Activated gamma-delta T cell treated with anti-CD3 and anti-CD28 coated beads, Interleukin-2, amount 50 U/mL, for 16 hours (primary cell): ENCODE data around the gene BIVM.

Source experiments
- DNase-seq: peaks from one replicate; pipeline ENCODE4 v3.0.0-alpha.2; 2020; ENCODE audit warnings: low read depth

BIVM gene

DNA sequence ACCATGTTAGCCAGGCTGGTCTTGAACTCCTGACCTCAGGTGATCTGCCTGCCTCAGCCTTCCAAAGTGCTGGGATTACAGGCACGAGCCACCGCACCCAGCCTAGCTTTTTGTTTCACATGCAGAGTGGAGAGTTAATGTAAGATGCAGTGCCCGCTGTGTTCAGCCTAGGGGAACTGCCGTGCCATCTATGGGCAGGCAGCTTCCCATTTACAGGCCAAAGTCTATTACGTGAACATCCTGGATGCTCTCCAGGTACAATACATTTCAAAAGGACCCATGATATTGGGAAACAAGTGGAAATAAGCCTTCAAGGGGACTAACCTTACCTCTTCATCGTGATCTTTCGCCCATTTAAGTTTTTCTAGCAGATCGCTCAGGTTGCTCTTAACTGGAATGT lies 10.2 kb upstream of the BIVM start:
- no peak for DNase-seq

GRCh38 chr13:102792396-102792795 lies 6.5 kb upstream of the BIVM start:
- DNase-seq = no peak

DNA sequence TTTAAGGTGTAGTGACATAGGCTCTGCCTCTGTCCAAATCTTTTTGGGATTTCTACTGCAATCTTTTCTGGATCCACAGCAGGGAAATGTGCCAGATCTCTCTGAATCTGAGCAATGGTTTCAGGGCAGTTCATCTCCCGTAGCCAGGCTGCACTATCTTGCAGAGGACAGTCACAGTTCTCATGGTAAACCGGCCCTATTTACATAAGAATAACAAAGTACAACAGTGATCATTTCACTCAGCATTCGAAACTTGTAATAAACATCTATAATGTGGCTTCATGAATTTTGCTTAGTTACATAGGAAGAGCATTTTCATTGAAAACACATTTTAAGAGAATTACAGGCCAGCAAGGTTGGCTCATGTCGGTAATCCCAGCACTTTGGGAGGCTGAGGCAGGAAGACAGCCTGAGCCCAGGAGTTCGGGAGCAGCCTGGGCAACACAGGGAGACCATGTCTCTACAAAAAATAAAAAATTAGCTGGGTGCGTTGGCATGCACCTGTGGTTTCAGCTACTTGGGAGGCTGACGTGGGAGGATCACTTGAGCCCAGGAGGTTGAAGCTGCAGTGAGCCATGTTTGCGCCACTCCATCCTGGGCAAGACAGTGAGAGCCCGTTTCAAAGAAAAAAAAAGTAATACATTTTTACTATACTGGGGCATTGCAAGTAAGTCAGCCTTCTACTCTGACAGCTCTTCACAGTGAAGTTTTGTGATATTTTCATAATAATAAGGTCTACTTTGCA lies 5.1 kb upstream of the BIVM start:
- no peak for DNase-seq

DNA sequence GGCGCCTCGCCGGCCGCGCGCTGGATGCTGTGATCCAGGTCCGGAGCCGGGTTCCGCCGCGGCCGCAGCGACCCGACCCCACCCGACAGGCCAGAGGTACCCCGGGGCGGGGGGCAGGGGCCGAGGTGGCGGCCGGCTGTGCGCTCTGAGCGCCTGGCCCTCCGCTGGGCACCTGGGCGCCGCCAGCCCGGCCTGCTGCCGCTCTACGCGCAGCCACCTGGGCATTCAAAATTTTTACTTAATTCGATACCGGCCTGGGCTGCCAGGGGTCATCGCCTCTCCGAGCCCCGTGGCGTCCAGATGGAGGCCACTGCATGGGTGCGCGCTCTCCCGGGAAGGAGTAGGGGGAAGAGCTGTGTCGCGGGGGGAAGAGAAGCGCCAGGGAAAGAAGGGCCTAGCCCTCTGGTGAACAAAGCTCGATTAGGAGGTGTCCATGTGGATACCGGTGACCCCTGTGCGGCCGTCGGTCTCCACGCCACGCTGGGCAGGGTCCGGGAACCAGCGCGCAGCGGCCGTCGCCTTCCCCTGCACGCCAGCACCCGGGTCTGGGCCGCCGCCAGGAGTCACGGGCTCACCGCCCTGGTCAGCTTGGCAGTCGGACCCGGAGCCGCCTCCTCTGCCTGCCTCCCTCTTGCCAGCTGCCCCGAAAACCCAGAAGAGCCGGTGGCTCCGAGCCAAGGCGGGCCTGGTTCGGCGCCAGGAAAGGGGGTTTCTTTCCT lies 666 bp downstream of the BIVM start:
- no peak for DNase-seq

DNA sequence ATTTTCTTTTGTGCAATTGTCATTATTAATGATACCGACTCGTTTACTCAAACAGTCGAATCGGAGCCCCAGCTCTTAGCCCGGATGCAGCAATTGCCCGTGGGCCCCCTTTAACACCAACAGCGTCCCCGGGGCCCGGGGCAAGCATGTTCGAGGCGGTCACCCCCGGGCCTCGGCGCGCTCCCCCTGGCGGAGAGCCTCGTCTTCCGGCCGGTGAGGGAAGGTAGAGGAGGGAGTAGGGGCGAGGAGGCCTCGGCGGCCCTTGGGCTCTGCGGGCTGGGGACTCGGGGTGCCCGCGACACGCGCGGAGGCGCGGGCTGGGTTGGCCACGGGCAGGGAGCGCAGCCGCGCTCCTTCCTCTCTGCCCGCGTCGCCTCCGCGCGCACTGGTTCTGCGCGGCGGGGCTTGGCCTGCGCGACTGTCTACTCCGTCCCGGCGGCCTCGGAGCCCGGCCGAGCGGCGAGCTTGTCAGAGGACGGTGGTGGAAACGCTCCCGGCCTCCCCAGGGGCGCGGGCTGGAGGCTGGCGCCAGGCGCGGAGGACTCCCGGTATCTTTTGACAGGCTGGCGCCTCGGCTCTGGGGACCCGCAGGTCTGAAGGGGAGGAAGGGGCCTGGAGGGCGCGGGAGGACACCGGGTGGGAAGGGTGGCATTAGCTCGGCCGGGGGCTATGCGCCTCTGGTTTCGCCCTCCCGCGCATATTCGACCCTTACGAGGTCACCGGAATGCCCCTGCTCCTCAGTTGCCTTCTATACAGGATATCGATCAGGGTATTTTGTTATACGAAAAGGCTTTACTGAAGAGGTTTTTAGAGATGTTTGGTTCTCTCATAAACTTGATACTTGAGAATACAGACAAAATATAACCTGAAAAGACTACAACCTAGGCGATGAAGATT lies 1.5 kb downstream of the BIVM start:
- DNase-seq = peak; percentile 79

GRCh38 chr13:102805680-102806079 lies 6.8 kb downstream of the BIVM start:
- no peak for DNase-seq

GRCh38 chr13:102807699-102808098 lies 8.8 kb downstream of the BIVM start:
- DNase-seq = no peak

- no peak for DNase-seq
These were observed 13.8 kb downstream of the BIVM start for GRCh38 chr13:102812611-102813287.

DNA sequence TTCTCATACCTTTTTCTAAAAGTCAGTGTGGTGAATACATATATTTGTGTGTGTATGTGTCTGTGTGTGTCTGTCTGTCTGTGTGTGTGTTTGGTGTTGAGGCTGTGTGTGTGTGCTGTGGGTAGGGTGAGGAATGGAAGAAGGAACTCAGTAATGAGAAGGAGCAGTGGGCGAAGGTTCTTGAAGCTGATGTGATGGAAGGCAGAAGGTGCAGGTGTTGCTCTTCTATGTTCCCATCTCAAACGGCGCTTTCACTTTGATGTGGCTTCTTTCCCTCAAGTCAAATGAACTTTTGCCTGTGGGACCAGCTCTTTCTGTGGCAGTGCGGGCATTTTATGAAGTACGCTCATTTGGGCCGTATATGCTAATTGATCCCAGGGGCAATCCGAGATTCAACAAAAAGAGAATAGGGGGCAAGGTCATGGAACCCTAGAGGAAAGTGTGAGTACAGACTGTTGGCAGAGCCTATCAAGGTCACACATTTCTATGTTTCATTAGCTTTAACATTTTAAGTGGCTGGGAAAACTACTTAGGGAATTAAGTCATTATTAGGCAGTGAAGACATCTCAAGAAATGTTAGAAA lies 15.2 kb downstream of the BIVM start:
- no peak for DNase-seq

DNA sequence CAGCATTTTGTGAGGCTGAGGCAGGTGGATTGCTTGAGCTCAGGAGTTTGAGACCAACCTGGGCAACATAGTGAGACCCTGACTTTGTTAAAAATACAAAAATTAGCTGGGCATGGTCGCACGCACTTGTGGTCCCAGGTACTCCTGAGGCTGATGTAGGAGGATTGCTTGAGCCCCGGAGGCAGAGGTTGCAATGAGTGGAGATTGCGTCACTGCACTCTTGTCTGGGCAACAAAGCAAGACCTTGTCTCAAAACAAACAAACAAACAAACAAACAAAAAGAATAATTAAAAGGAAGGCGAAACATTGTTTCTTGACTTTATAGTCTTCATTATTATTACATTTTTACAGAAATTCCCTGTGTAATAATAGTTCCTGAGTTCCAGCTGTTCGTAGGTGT lies 15.9 kb downstream of the BIVM start:
- DNase-seq = no peak

DNA sequence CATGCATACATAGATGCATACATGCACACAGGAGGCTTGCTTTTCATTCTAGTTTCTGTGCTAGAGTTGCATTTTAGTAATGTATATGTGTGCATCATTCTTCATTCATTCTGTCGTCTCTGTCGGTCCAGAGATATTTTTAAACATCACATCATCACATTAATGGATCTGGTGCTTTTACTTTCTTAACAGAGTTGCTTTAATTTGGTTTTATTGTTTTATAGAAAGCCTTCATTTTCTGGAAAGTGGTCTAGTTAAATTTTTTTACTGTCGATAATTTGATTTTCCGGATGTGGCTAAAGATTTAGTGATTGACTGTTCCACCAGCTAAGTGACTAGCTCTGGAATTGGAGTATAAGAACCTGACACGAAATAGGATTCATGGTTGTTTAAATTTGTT lies 16.9 kb downstream of the BIVM start:
- no peak for DNase-seq

GRCh38 chr13:102816708-102817107 lies 17.8 kb downstream of the BIVM start:
- no peak for DNase-seq

DNA sequence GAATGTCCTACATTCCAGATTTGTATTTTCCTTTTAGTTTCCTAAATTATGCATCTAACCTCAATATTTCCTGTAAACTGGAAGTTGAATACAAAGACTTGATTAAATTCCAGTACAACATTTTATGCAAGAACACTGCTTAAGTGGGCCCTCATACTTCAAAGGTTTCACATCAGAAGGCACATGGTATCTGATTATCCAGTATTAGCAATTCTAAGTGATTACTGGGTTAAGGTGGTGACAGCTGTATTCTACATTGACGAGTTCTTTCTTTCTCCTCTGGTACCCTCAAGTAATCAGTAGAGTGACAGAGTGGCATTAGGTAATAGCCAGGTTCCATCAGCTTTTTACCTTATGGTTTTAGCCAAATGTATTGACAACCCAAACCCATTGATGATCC lies 18.3 kb downstream of the BIVM start:
- no peak for DNase-seq

GRCh38 chr13:102817907-102818306 lies 19.0 kb downstream of the BIVM start:
- DNase-seq = no peak

- no peak for DNase-seq
These were observed 26.5 kb downstream of the BIVM start for GRCh38 chr13:102825400-102825799.

DNA sequence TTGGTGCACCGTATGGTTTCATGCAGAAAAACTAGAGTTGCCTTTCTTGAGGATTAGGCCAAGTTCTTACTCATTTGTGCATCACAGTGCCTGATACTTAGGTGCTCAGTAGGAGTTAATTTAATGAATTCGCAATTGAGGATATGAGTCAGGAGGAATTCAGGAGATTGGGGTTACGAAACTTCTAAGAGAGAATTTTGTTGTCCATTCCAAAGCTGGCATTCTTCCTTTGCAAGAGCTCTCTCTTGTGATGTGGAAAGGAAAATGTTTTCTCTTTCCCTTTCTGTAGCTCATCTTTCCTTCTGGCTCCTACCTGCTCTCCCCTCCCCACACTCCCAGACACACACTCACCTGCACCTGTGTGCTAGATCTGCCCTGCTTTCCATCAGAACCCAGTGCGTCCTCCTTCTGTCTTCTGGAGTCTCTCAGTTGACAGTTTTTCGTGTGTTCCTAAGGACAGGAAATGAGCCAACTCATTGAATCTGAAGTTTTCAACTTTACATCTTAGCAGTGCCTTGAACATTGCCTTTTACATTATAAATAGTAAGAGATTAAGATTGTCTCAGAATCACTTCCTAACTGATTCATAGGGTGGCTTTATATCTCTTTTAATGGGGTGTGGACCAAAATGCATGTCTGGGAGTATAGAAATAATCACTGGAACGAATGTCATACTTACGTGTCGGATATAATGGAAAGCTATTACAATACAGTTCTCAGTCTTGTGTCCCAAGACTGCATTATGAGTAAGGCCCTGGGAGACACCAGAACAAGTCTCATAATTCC lies 27.2 kb downstream of the BIVM start:
- DNase-seq = no peak

DNA sequence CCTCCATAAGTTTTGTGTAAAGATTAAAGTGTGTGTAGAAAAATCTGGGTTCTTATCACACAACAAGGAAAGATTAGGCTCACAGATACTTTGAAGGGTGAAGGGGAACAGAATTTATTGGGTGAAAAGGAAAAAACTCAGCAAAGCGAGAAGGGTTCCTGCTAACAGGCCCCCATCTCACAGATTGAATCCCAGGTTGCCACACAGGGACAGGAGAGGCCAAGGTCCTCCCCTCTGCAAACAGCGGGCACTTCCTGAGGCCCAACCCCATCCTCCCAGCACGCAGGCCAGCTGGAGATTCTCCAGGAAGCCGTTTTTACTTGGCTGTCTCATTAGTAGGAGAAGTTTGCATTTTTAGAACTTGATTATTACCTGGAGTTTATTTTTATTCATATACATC lies 31.7 kb downstream of the BIVM start:
- no peak for DNase-seq

- DNase-seq = no peak
These were observed 37.6 kb downstream of the BIVM start for GRCh38 chr13:102836471-102836870.

DNA sequence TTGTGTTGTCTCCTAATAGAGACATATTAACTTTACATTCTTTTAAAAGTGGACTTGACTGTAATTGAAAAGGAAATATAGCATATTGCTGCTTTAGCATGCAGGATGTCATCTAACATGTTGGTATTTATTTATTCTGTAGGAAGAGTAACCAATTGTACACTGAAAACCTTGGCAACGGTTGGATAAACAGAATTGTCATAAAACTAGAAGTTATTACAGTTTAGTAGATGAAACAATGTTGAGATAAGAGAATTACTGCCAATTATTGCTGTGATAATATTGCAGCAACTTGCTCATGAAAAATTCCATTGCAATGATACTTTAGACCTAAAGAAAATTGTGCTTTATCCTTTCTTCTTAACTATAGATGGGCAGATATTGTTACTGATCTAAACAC lies 39.4 kb downstream of the BIVM start:
- no peak for DNase-seq

DNA sequence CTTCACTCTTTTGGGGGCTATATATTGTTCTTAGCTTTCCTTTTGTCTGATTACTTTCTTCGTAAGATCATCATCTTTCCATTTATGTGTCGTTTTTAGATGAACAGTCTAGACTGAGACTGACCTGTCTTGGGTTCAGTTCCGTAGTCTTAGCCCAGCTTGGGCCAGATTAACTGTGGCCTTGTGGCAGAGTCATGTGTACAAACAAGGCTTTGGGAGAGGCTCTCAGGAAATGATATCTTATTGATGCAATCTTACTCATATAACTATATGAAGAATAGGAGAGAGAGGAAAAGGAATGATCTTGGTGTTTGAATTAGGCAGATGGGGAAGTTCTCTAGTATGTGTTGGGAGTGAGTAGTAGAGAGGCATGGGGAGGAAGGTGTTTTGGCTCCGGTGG lies 40.1 kb downstream of the BIVM start:
- no peak for DNase-seq

DNA sequence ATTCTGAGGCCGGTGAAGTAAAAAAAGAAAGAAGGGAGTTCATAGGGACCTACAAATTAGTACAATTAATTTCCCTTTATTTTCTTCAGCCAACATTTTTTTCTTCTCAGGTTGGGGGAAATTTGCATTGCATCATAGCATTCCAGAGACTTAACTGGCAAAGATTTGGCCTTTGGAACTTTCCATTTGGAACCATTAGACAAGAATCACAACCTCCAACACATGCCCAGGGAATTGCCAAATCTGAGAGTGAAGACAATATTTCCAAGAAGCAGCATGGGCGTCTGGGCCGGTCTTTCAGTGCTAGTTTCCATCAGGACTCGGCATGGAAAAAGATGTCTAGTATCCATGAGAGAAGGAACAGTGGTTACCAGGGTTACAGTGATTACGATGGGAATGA lies 40.5 kb downstream of the BIVM start:
- no peak for DNase-seq
